H1 (cell line): Measurements from ENCODE around the gene SLAMF6. TPM values are rescaled to one million over a fixed set of nuclear protein-coding genes. Genes with fewer than 3 reads are reported as not detected.

Experiments used
- CTCF ChIA-PET: fragments of 300-600 bp; sonication (Branson Sonifier 250); formaldehyde crosslinking; loops from one replicate; lab custom pipeline; 2021; ENCODE audit not compliant: partially characterized antibody; lab: Charles Lee
- POLR2A ChIA-PET: fragments of 300-600 bp; sonication (Branson Sonifier 250); formaldehyde crosslinking; loops from one replicate; lab custom pipeline; 2021; ENCODE audit warnings: inconsistent platforms; ENCODE audit not compliant: partially characterized antibody; lab: Charles Lee
- DNase-seq, 2 experiments: peaks; one replicate each; pipeline versions ENCODE4 v3.0.0 to v3.0.0-alpha.2; 2010 to 2022; ENCODE audit warnings: low spot score in 2 of 2, low read depth in 1 of 2, mixed read lengths in 1 of 2
- FAIRE-seq: peaks from 2 replicates; lab custom pipeline; 2011; peaks lifted over from hg19 to GRCh38; lab: Jason Lieb, UNC
- H2AFZ ChIP-seq: 2 replicates; pipeline ENCODE4 v1.8.1; 2012; ENCODE audit warnings: low read length, inconsistent platforms
- H2AK5ac ChIP-seq: 2 replicates; pipeline ENCODE4 v1.6.1; 2013; ENCODE audit warnings: low read depth, low read length
- H2BK120ac ChIP-seq: replicated peaks from 2 replicates; pipeline ENCODE3; 2013; ENCODE audit warnings: low read depth, low read length, inconsistent platforms
- H2BK12ac ChIP-seq: 2 replicates; pipeline ENCODE4 v1.6.1; 2013; ENCODE audit warnings: low read depth, low read length
- H2BK15ac ChIP-seq: 2 replicates; pipeline ENCODE4 v1.6.1; 2013; ENCODE audit warnings: low read length
- H2BK20ac ChIP-seq: 2 replicates; pipeline ENCODE4 v1.6.1; 2013; ENCODE audit warnings: low read length
- H2BK5ac ChIP-seq: 2 replicates; pipeline ENCODE4 v1.6.1; 2013; ENCODE audit warnings: low read depth, low read length
- H3K14ac ChIP-seq: 2 replicates; pipeline ENCODE4 v1.6.1; 2013; ENCODE audit warnings: inconsistent platforms; ENCODE audit not compliant: insufficient read length
- H3K18ac ChIP-seq: 2 replicates; pipeline ENCODE4 v1.6.1; 2013; ENCODE audit warnings: low read length; ENCODE audit errors: extremely low read depth
- H3K23ac ChIP-seq: 2 replicates; pipeline ENCODE4 v1.6.1; 2013; ENCODE audit warnings: inconsistent platforms; ENCODE audit not compliant: insufficient read length
- H3K23me2 ChIP-seq: 2 replicates; pipeline ENCODE4 v1.6.1; 2013; ENCODE audit warnings: low read depth, low read length
- H3K27ac ChIP-seq: 2 replicates; pipeline ENCODE4 v1.6.1; 2011; ENCODE audit warnings: low read depth, low read length, inconsistent platforms
- H3K27me3 ChIP-seq, 4 experiments: replicated peaks in 1 of 4; 1 replicate in 1 of 4; 2 replicates in 3 of 4; pipeline versions ENCODE4 v1.6.1 to v1.8.1; 2011 to 2013; ENCODE audit warnings: low read length in 3 of 4, mild to moderate bottlenecking in 3 of 4, inconsistent platforms in 2 of 4, mixed read lengths in 2 of 4, moderate library complexity in 1 of 4; ENCODE audit not compliant: control insufficient read depth in 3 of 4, insufficient read depth in 3 of 4; ENCODE audit errors: extremely low read depth in 1 of 4
- H3K36me3 ChIP-seq, 4 experiments: 2 replicates each; pipeline versions ENCODE4 v1.6.1 to v1.8.1; 2011 to 2013; ENCODE audit warnings: mild to moderate bottlenecking in 4 of 4, low read length in 3 of 4, moderate library complexity in 2 of 4, control low read depth in 1 of 4, inconsistent platforms in 1 of 4; ENCODE audit not compliant: insufficient read depth in 4 of 4, control insufficient read depth in 2 of 4
- H3K4ac ChIP-seq: replicated peaks from 2 replicates; pipeline ENCODE3; 2013; ENCODE audit warnings: low read length, low read depth, mixed read lengths, inconsistent platforms; ENCODE audit not compliant: insufficient read length
- H3K4me1 ChIP-seq, 4 experiments: replicated peaks in 1 of 4; 1 replicate in 1 of 4; 2 replicates in 3 of 4; pipeline versions ENCODE4 v1.6.1 to v1.8.1; 2011 to 2013; ENCODE audit warnings: low read length in 3 of 4, inconsistent platforms in 2 of 4, mixed read lengths in 1 of 4; ENCODE audit not compliant: insufficient read depth in 4 of 4, control insufficient read depth in 3 of 4
- H3K4me2 ChIP-seq, 2 experiments: 2 replicates each; pipeline versions ENCODE4 v1.6.1 to v1.8.1; 2011 to 2013; ENCODE audit warnings: low read depth in 2 of 2, low read length in 2 of 2, control low read depth in 1 of 2, inconsistent platforms in 1 of 2, mild to moderate bottlenecking in 1 of 2; ENCODE audit not compliant: insufficient read depth in 1 of 2
- H3K4me3 ChIP-seq, 4 experiments: fragments of 200-600, 300-600 bp in 1 of 4; sonication (generic), shearing (Covaris generic), sonication (Bioruptor Twin) in 1 of 4; 2 replicates each; pipeline versions ENCODE4 v1.5.1 to v1.8.1; 2011 to 2016; ENCODE audit warnings: low read length in 4 of 4, low read depth in 3 of 4, control low read depth in 2 of 4, inconsistent platforms in 2 of 4, mild to moderate bottlenecking in 2 of 4, mixed read lengths in 1 of 4, moderate library complexity in 1 of 4; ENCODE audit not compliant: insufficient read depth in 2 of 4; ENCODE audit errors: extremely low read depth in 1 of 4
- H3K56ac ChIP-seq: replicated peaks from 2 replicates; pipeline ENCODE3; 2013; ENCODE audit warnings: low read depth, mild to moderate bottlenecking, mixed read lengths, low read length, inconsistent platforms; ENCODE audit not compliant: insufficient read length
- H3K79me1 ChIP-seq: 2 replicates; pipeline ENCODE4 v1.6.1; 2013; ENCODE audit warnings: low read depth, low read length, control low read depth
- H3K79me2 ChIP-seq, 2 experiments: 2 replicates each; pipeline versions ENCODE4 v1.6.1 to v1.8.1; 2012 to 2013; ENCODE audit warnings: low read length in 2 of 2, mild to moderate bottlenecking in 2 of 2, inconsistent platforms in 1 of 2; ENCODE audit not compliant: insufficient read depth in 2 of 2, control insufficient read depth in 1 of 2
- H3K9ac ChIP-seq, 4 experiments: replicated peaks in 1 of 4; 1 replicate in 1 of 4; 2 replicates in 3 of 4; pipeline versions ENCODE4 v1.6.1 to v1.8.1; 2011 to 2013; ENCODE audit warnings: low read depth in 3 of 4, low read length in 3 of 4, control low read depth in 2 of 4, mild to moderate bottlenecking in 2 of 4, moderate library complexity in 2 of 4, inconsistent platforms in 1 of 4; ENCODE audit errors: extremely low read depth in 1 of 4
- H3K9me3 ChIP-seq, 2 experiments: 2 replicates each; pipeline versions ENCODE4 v1.6.1 to v1.8.1; 2012 to 2013; ENCODE audit warnings: mild to moderate bottlenecking in 2 of 2, moderate library complexity in 2 of 2, control low read depth in 1 of 2, inconsistent platforms in 1 of 2, low read depth in 1 of 2, low read length in 1 of 2, mixed read lengths in 1 of 2; ENCODE audit not compliant: insufficient read depth in 2 of 2
- H4K20me1 ChIP-seq, 2 experiments: replicated peaks in 1 of 2; 2 replicates each; pipeline versions ENCODE3 to v1.8.1; 2011 to 2013; ENCODE audit warnings: inconsistent platforms in 2 of 2, low read length in 2 of 2, mild to moderate bottlenecking in 1 of 2; ENCODE audit not compliant: insufficient read depth in 2 of 2, control insufficient read depth in 1 of 2
- H4K5ac ChIP-seq: 2 replicates; pipeline ENCODE4 v1.6.1; 2013; ENCODE audit warnings: low read length, low read depth, mixed read lengths, inconsistent platforms; ENCODE audit not compliant: insufficient read length
- H4K8ac ChIP-seq: 2 replicates; pipeline ENCODE4 v1.8.0; 2013; ENCODE audit warnings: mild to moderate bottlenecking, moderate library complexity, low read length, inconsistent platforms; ENCODE audit not compliant: insufficient read depth; ENCODE audit errors: extremely low read depth
- H4K91ac ChIP-seq: replicated peaks from 2 replicates; pipeline ENCODE3; 2013; ENCODE audit warnings: low read length, mixed read lengths, inconsistent platforms; ENCODE audit not compliant: insufficient read length
- ASH2L ChIP-seq: fragments of 200-600, 300-600 bp; sonication (generic); IDR thresholded peaks from one replicate; pipeline ENCODE4 v1.7.1; 2017; ENCODE audit warnings: low read length
- BRCA1 ChIP-seq: IDR thresholded peaks from 2 replicates; pipeline ENCODE4 v1.6.1; 2012; ENCODE audit warnings: low read depth, low read length, improper control_type of control experiment
- GABPA ChIP-seq: IDR thresholded peaks from 2 replicates; pipeline ENCODE4 v1.6.1; 2011; ENCODE audit warnings: mild to moderate bottlenecking, low read length, moderate library complexity, borderline replicate concordance; ENCODE audit not compliant: insufficient read depth
- HDAC6 ChIP-seq: IDR thresholded peaks from one replicate; pipeline ENCODE4 v1.7.1; 2012; ENCODE audit warnings: low read depth, mild to moderate bottlenecking, inconsistent platforms, low read length, moderate library complexity
- MAFK ChIP-seq: IDR thresholded peaks from 2 replicates; pipeline ENCODE4 v1.6.1; 2012; ENCODE audit warnings: low read depth, mild to moderate bottlenecking, improper control_type of control experiment, low read length
- RNF2 ChIP-seq: fragments of 200-900, 300-1000 bp; sonication (generic); IDR thresholded peaks from 2 replicates; pipeline ENCODE4 v1.7.1; 2016; ENCODE audit warnings: borderline replicate concordance, low read depth, mild to moderate bottlenecking, antibody characterized with exemption, low read length; ENCODE audit not compliant: poor library complexity, severe bottlenecking; ENCODE audit errors: missing control alignments
- SAP30 ChIP-seq: fragments of 300-600 bp; sonication (generic); IDR thresholded peaks from 2 replicates; pipeline ENCODE4 v1.7.1; 2012; ENCODE audit warnings: low read length, moderate library complexity, mild to moderate bottlenecking, inconsistent platforms; ENCODE audit not compliant: insufficient read depth, insufficient replicate concordance
- SIN3A ChIP-seq, 2 experiments: IDR thresholded peaks in 1 of 2; conservative IDR thresholded peaks in 1 of 2; 2 replicates each; pipeline ENCODE4 v1.6.1; 2011 to 2012; ENCODE audit warnings: low read length in 2 of 2, improper control_type of control experiment in 1 of 2, low read depth in 1 of 2, mild to moderate bottlenecking in 1 of 2
- SIRT6 ChIP-seq: IDR thresholded peaks from one replicate; pipeline ENCODE4 v1.7.1; 2012; ENCODE audit warnings: low read length, inconsistent platforms
- SP1 ChIP-seq: IDR thresholded peaks from 2 replicates; pipeline ENCODE4 v1.6.1; 2011; ENCODE audit warnings: low read depth, low read length
- SP4 ChIP-seq: IDR thresholded peaks from 2 replicates; pipeline ENCODE4 v1.6.1; 2012; ENCODE audit warnings: low read length, inconsistent platforms
- TAF1 ChIP-seq: IDR thresholded peaks from 2 replicates; pipeline ENCODE4 v1.6.1; 2011; ENCODE audit warnings: mild to moderate bottlenecking, low read depth, low read length
- TEAD4 ChIP-seq: IDR thresholded peaks from 2 replicates; pipeline ENCODE4 v1.6.1; 2012; ENCODE audit warnings: low read depth, low read length, inconsistent platforms, mixed read lengths
- USF2 ChIP-seq: IDR thresholded peaks from 2 replicates; pipeline ENCODE4 v1.6.1; 2011; ENCODE audit warnings: low read length, improper control_type of control experiment
- WGBS, 2 experiments: shearing (Covaris generic) in 1 of 2; methylation state at CpG; one replicate each; pipeline versions ENCODE4 v1.1.6 to v1.1.7; 2013 to 2015; ENCODE audit warnings: low lambda C conversion rate in 2 of 2, mixed read lengths in 2 of 2, inconsistent platforms in 1 of 2, low coverage in 1 of 2, missing lambda C conversion rate in 1 of 2; ENCODE audit not compliant: insufficient replicate concordance in 2 of 2, insufficient coverage in 1 of 2, insufficient read length in 1 of 2; ENCODE audit errors: extremely low coverage in 1 of 2, missing lambda C conversion rate in 1 of 2; 5-methylcytosine and 5-hydroxymethylcytosine counted together
- polyA plus RNA-seq, 7 experiments: library from polyadenylated mRNA; depleted of rRNA in 3 of 7; stranded (reverse) in 5 of 7; unstranded in 2 of 7; fragments of >200 nt in 5 of 7; fragments of 200-250 nt in 2 of 7; gene quantifications; 1 replicate in 5 of 7; 2 replicates in 1 of 7; 4 replicates in 1 of 7; pipeline versions ENCODE4 v1.2.1 to v1.2.3, GENCODE V29; 2011 to 2013; ENCODE audit warnings: missing spikeins in 2 of 7, mixed read lengths in 2 of 7
- total RNA-seq: library from RNA; stranded (reverse); fragmentation: NEBNext Ultra II Directional; extraction: Animal tissue kit (Norgen Biotek cat#: 25700); gene quantifications from 2 replicates; pipeline ENCODE4 v1.2.1, GENCODE V29; 2021

The SLAMF6 gene
- total and polyA plus RNA-seq, 2 of the 8 experiments (the other 6 are each of a cell fraction or from before 2014, with no cell fraction given): not detected

GRCh38 chr1:160465123-160465522 lies 57.9 kb downstream of the SLAMF6 start:
- WGBS, 2 experiments: 92% methylated on average over 6 of the region's 6 CpGs; no CpG with 5 or more reads in 1 of the 2 experiments
- no peak overlapping the region for H2AK5ac ChIP-seq
- no peak overlapping the region for H3K4me2 ChIP-seq
- peaks cover 0 to 2% (median under 1%) of the 10 kb centered on the region in 4 experiments; a peak in 2 of 7 replicates for H3K4me1 ChIP-seq
- peaks cover 0 to 1% (median 0%) of the 10 kb centered on the region in 4 experiments; a peak in 1 of 7 replicates for H3K27me3 ChIP-seq
- H3K56ac ChIP-seq: no peak overlapping the region
- H3K4me3 ChIP-seq: no peak overlapping the region
- H3K27ac ChIP-seq: no peak overlapping the region
- no peaks in the 10 kb centered on the region for H3K79me1 ChIP-seq
- H3K9ac ChIP-seq: no peak overlapping the region
- DNase-seq: no peak
- H3K36me3 ChIP-seq: no peaks in the 10 kb centered on the region
- FAIRE-seq: no peak
- H2BK5ac ChIP-seq: no peak overlapping the region
- H3K23me2 ChIP-seq: no peaks in the 10 kb centered on the region
- no peak overlapping the region for H4K8ac ChIP-seq
- CTCF ChIA-PET: interaction anchor here (1.2 kb wide), 1 partner anchor 17 kb away, joined by 4 read pairs; no protein-coding TSS in a partner anchor
- no peak overlapping the region for H2AFZ ChIP-seq
- no peak overlapping the region for H3K23ac ChIP-seq
- no peaks in the 10 kb centered on the region for H3K79me2 ChIP-seq
- no peak overlapping the region for H4K5ac ChIP-seq
- H2BK120ac ChIP-seq: no peak overlapping the region
- H2BK15ac ChIP-seq: no peak overlapping the region
- no peak overlapping the region for H2BK20ac ChIP-seq
- H3K9me3 ChIP-seq: no peaks in the 10 kb centered on the region
- POLR2A ChIA-PET: no interaction called here
- TF ChIP-seq HDAC6 (no peak), ASH2L (no peak), RNF2 (no peak), TAF1 (no peak), SP4 (no peak), MAFK (no peak), TEAD4 (no peak), USF2 (no peak), SIN3A (conservative IDR thresholded peaks at IDR 0.05 in 1 of 2, IDR thresholded peaks at IDR 0.05 in 1 of 2; ENCODE audit: low read depth in 1 of 2, low read length in 2 of 2) (no peak), SAP30 (no peak), SIRT6 (no peak), GABPA (no peak), SP1 (no peak), BRCA1 (no peak)
- H3K18ac ChIP-seq: no peak overlapping the region
- H3K14ac ChIP-seq: no peak overlapping the region
- no peak overlapping the region for H2BK12ac ChIP-seq
- H3K4ac ChIP-seq: no peak overlapping the region
- H4K91ac ChIP-seq: no peak overlapping the region
- no peaks in the 10 kb centered on the region for H4K20me1 ChIP-seq
